Liver (tissue), 9 donors: ENCODE measurements around the gene JAG2. TPM values are rescaled to one million over a fixed set of nuclear protein-coding genes. Genes with fewer than 3 reads are reported as not detected.
A peak's percentile ranks its signal among the peaks of the same experiment; 100 is the strongest.

Experiments used
- DNase-seq: peaks from one replicate; pipeline ENCODE4 v3.0.0-alpha.2; 2017; ENCODE audit warnings: low spot score
- H3K27ac ChIP-seq, 2 donors: one replicate each; pipeline ENCODE4 v1.7.0; 2013; ENCODE audit warnings: inconsistent platforms in 2 of 2, low read length in 2 of 2, control low read depth in 1 of 2, low read depth in 1 of 2, mild to moderate bottlenecking in 1 of 2
- H3K27me3 ChIP-seq, 4 donors: one replicate each; pipeline versions ENCODE4 v1.6.1 to v1.7.0; 2013; ENCODE audit warnings: low read length in 3 of 4, inconsistent platforms in 1 of 4, mild to moderate bottlenecking in 1 of 4, moderate library complexity in 1 of 4; ENCODE audit not compliant: control insufficient read depth in 4 of 4, insufficient read depth in 4 of 4
- H3K36me3 ChIP-seq, 4 donors: one replicate each; pipeline versions ENCODE4 v1.6.1 to v1.7.0; 2013; ENCODE audit warnings: low read length in 3 of 4, mild to moderate bottlenecking in 3 of 4, low read depth in 1 of 4, moderate library complexity in 1 of 4; ENCODE audit not compliant: control insufficient read depth in 4 of 4, insufficient read depth in 3 of 4
- H3K4me1 ChIP-seq, 4 donors: one replicate each; pipeline versions ENCODE4 v1.6.1 to v1.7.0; 2013; ENCODE audit warnings: low read length in 3 of 4, mild to moderate bottlenecking in 3 of 4, moderate library complexity in 1 of 4; ENCODE audit not compliant: control insufficient read depth in 4 of 4, insufficient read depth in 4 of 4
- H3K4me3 ChIP-seq, 3 donors: one replicate each; pipeline versions ENCODE4 v1.6.1 to v1.7.0; 2013; ENCODE audit warnings: low read length in 3 of 3, control low read depth in 1 of 3, low read depth in 1 of 3, mild to moderate bottlenecking in 1 of 3
- H3K9ac ChIP-seq, 2 donors: one replicate each; pipeline ENCODE4 v1.7.0; 2013; ENCODE audit warnings: low read length in 2 of 2, mild to moderate bottlenecking in 2 of 2, moderate library complexity in 2 of 2, control low read depth in 1 of 2, low read depth in 1 of 2
- H3K9me3 ChIP-seq, 4 donors: one replicate each; pipeline versions ENCODE4 v1.6.1 to v1.7.0; 2013; ENCODE audit warnings: low read length in 3 of 4; ENCODE audit not compliant: control insufficient read depth in 4 of 4
- EGR1 ChIP-seq, 2 donors: IDR thresholded peaks; 2 replicates each; pipeline ENCODE4 v1.6.1; 2016 to 2018; ENCODE audit warnings: antibody characterized with exemption in 2 of 2, low read depth in 2 of 2
- FOXA1 ChIP-seq: IDR thresholded peaks from 2 replicates; pipeline ENCODE4 v1.6.1; 2016; ENCODE audit warnings: antibody characterized with exemption
- GABPA ChIP-seq, 2 donors: IDR thresholded peaks in 1 of 2; conservative IDR thresholded peaks in 1 of 2; 2 replicates each; pipeline ENCODE4 v1.6.1; 2016; ENCODE audit warnings: antibody characterized with exemption in 2 of 2, mild to moderate bottlenecking in 1 of 2, moderate library complexity in 1 of 2
- HNF4A ChIP-seq, 2 donors: conservative IDR thresholded peaks; 2 replicates each; pipeline ENCODE4 v1.6.1; 2016; ENCODE audit warnings: antibody characterized with exemption in 2 of 2, mild to moderate bottlenecking in 2 of 2
- JUND ChIP-seq, 2 donors: IDR thresholded peaks; 2 replicates each; pipeline ENCODE4 v1.6.1; 2016; ENCODE audit warnings: antibody characterized with exemption in 2 of 2
- NR2F2 ChIP-seq: IDR thresholded peaks from 2 replicates; pipeline ENCODE4 v1.6.1; 2016; ENCODE audit warnings: antibody characterized with exemption
- REST ChIP-seq: IDR thresholded peaks from 2 replicates; pipeline ENCODE4 v1.6.1; 2016; ENCODE audit warnings: antibody characterized with exemption, mild to moderate bottlenecking
- SP1 ChIP-seq: IDR thresholded peaks from 2 replicates; pipeline ENCODE4 v1.6.1; 2018; ENCODE audit warnings: antibody characterized with exemption, mild to moderate bottlenecking
- TAF1 ChIP-seq: conservative IDR thresholded peaks from 2 replicates; pipeline ENCODE4 v1.6.1; 2016; ENCODE audit warnings: antibody characterized with exemption, mild to moderate bottlenecking
- WGBS: extraction: QIAGEN DNeasy Blood & Tissue Kit; methylation state at CpG from one replicate; pipeline ENCODE4 v1.1.7; 2013; 5-methylcytosine and 5-hydroxymethylcytosine counted together
- polyA plus RNA-seq, 2 donors: library from polyadenylated mRNA; stranded (reverse) in 1 of 2; unstranded in 1 of 2; fragments of 200-250 nt in 1 of 2; fragments of >200 nt in 1 of 2; fragmentation: Nextera tagmentation in 1 of 2; extraction: Ambion mirVana in 1 of 2; gene quantifications; one replicate each; pipeline versions ENCODE4 v1.2.1 to v1.2.3, GENCODE V29; 2013 to 2015
- total RNA-seq, 2 donors: library from RNA; depleted of rRNA; stranded (reverse); fragments of >200 nt; gene quantifications; one replicate each; pipeline ENCODE4 v1.2.3, GENCODE V29; 2014
- TF ChIP-seq, protein P1 (sequence below): fragments of 150-350 bp; IDR thresholded peaks from 2 replicates; pipeline ENCODE4 v1.5.1; 2017; ENCODE audit warnings: improper control_type of control experiment, low read depth, low read length; ENCODE audit not compliant: missing input control
- TF ChIP-seq, protein P2 (sequence below): IDR thresholded peaks from 2 replicates; pipeline ENCODE4 v1.6.1; 2016; ENCODE audit warnings: antibody characterized with exemption
- donor health status: healthy.
- donor health status: healthy.
- donor health status: healthy.
- donor health status: healthy.
- donor health status: healthy.

Gene JAG2
- total and polyA plus RNA-seq, 4 donors, result 0.24 to 1.0 (median 0.54) TPM

GRCh38 chr14:105126126-105126980, 42.2 kb downstream of the JAG2 start:
- Histone ChIP-seq H3K4me1 (no peaks in the 10 kb centered on the region), H3K27ac (no peak overlapping the region), H3K27me3 (peaks cover 0 to 4% (median under 1%) of the 10 kb centered on the region in 4 donors), H3K9ac (no peak overlapping the region), H3K36me3 (no peaks in the 10 kb centered on the region), H3K9me3 (peaks cover 0 to 13% (median 9%) of the 10 kb centered on the region in 4 donors), H3K4me3 (no peak overlapping the region)
- TF ChIP-seq SP1, result no peak
- no peak for TF ChIP-seq FOXA1
- 67% methylated on average over 22 of the region's 22 CpGs for WGBS
- DNase-seq, result peak; percentile 14

GRCh38 chr14:105124823-105125222, 43.8 kb downstream of the JAG2 start:
- no peaks in the 10 kb centered on the region for H3K4me1 ChIP-seq
- H3K9ac ChIP-seq, result no peak overlapping the region
- TF ChIP-seq, protein P1, sequence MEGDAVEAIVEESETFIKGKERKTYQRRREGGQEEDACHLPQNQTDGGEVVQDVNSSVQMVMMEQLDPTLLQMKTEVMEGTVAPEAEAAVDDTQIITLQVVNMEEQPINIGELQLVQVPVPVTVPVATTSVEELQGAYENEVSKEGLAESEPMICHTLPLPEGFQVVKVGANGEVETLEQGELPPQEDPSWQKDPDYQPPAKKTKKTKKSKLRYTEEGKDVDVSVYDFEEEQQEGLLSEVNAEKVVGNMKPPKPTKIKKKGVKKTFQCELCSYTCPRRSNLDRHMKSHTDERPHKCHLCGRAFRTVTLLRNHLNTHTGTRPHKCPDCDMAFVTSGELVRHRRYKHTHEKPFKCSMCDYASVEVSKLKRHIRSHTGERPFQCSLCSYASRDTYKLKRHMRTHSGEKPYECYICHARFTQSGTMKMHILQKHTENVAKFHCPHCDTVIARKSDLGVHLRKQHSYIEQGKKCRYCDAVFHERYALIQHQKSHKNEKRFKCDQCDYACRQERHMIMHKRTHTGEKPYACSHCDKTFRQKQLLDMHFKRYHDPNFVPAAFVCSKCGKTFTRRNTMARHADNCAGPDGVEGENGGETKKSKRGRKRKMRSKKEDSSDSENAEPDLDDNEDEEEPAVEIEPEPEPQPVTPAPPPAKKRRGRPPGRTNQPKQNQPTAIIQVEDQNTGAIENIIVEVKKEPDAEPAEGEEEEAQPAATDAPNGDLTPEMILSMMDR, result no peak
- TF ChIP-seq GABPA (IDR thresholded peaks at IDR 0.05 in 1 of 2, conservative IDR thresholded peaks at IDR 0.05 in 1 of 2) (no peak), NR2F2 (no peak), EGR1 (IDR thresholded peaks at IDR 0.05; ENCODE audit: low read depth in 2 of 2) (no peak), REST (no peak), HNF4A (conservative IDR thresholded peaks at IDR 0.05) (no peak), JUND (IDR thresholded peaks at IDR 0.05) (no peak), TAF1 (no peak)
- TF ChIP-seq, protein P2, sequence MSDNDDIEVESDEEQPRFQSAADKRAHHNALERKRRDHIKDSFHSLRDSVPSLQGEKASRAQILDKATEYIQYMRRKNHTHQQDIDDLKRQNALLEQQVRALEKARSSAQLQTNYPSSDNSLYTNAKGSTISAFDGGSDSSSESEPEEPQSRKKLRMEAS, result no peak
- H3K27ac ChIP-seq, result no peak overlapping the region
- H3K4me3 ChIP-seq, result no peak overlapping the region
- peaks cover 4 to 18% (median 11%) of the 10 kb centered on the region in 4 donors for H3K9me3 ChIP-seq
- DNase-seq, result no peak
- no peaks in the 10 kb centered on the region for H3K36me3 ChIP-seq
- H3K27me3 ChIP-seq, result peaks cover 0 to 4% (median under 1%) of the 10 kb centered on the region in 4 donors
- WGBS, result 56% methylated on average over 5 of the region's 5 CpGs
